Measurements from ENCODE around the gene GREM2.

DNA sequence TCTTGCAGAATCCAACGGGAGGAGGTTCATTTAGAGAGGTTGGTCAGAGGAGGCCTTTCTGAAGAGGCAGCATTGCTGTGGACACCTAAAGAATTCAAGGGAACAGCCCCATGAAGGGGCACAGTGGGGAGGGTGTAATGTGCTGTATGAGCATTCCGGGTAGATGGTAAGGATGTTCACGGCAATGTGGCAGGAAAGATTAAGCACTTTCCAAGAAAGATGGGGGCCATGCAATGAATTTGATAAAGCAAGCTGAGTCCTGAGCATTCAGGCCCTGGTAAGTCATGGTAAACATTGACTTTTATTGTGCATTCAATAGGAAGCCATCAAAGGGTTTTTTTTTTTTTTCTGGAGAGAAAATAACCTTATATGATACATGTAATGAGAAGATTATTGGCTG, 166.6 kb downstream of the GREM2 start:
- TF ChIP-seq EZH2 (IDR thresholded peaks at IDR 0.05; ENCODE audit: low read depth, unreplicated experiment) (no peak), CREB1 (CRISPR knock-in tag; IDR thresholded peaks at IDR 0.05; ENCODE audit: low read depth) (no peak), POLR2AphosphoS5 (IDR thresholded peaks at IDR 0.05; ENCODE audit: low read depth) (no peak), JUNB (IDR thresholded peaks at IDR 0.05; ENCODE audit: unreplicated experiment) (no peak), ZNF114 (CRISPR knock-in tag; IDR thresholded peaks at IDR 0.05) (no peak), EZH2phosphoT487 (IDR thresholded peaks at IDR 0.05; ENCODE audit: unreplicated experiment) (no peak)
- TF ChIP-seq, protein P1, sequence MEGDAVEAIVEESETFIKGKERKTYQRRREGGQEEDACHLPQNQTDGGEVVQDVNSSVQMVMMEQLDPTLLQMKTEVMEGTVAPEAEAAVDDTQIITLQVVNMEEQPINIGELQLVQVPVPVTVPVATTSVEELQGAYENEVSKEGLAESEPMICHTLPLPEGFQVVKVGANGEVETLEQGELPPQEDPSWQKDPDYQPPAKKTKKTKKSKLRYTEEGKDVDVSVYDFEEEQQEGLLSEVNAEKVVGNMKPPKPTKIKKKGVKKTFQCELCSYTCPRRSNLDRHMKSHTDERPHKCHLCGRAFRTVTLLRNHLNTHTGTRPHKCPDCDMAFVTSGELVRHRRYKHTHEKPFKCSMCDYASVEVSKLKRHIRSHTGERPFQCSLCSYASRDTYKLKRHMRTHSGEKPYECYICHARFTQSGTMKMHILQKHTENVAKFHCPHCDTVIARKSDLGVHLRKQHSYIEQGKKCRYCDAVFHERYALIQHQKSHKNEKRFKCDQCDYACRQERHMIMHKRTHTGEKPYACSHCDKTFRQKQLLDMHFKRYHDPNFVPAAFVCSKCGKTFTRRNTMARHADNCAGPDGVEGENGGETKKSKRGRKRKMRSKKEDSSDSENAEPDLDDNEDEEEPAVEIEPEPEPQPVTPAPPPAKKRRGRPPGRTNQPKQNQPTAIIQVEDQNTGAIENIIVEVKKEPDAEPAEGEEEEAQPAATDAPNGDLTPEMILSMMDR (conservative IDR thresholded peaks at IDR 0.05; ENCODE audit: low read depth in 2 of 2), result no peak
- TF ChIP-seq, protein P2, sequence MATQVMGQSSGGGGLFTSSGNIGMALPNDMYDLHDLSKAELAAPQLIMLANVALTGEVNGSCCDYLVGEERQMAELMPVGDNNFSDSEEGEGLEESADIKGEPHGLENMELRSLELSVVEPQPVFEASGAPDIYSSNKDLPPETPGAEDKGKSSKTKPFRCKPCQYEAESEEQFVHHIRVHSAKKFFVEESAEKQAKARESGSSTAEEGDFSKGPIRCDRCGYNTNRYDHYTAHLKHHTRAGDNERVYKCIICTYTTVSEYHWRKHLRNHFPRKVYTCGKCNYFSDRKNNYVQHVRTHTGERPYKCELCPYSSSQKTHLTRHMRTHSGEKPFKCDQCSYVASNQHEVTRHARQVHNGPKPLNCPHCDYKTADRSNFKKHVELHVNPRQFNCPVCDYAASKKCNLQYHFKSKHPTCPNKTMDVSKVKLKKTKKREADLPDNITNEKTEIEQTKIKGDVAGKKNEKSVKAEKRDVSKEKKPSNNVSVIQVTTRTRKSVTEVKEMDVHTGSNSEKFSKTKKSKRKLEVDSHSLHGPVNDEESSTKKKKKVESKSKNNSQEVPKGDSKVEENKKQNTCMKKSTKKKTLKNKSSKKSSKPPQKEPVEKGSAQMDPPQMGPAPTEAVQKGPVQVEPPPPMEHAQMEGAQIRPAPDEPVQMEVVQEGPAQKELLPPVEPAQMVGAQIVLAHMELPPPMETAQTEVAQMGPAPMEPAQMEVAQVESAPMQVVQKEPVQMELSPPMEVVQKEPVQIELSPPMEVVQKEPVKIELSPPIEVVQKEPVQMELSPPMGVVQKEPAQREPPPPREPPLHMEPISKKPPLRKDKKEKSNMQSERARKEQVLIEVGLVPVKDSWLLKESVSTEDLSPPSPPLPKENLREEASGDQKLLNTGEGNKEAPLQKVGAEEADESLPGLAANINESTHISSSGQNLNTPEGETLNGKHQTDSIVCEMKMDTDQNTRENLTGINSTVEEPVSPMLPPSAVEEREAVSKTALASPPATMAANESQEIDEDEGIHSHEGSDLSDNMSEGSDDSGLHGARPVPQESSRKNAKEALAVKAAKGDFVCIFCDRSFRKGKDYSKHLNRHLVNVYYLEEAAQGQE (IDR thresholded peaks at IDR 0.05; ENCODE audit: unreplicated experiment), result no peak
